SK-N-SH (cell line): ENCODE results near the gene ELOVL6.

Experiments used
- TF ChIP-seq, protein P1 (sequence below): IDR thresholded peaks from 2 replicates; pipeline ENCODE4 v1.6.1; 2012; ENCODE audit warnings: mild to moderate bottlenecking, low read depth, low read length, moderate library complexity
- TF ChIP-seq, protein P2 (sequence below): fragments of 200-600 bp; sonication (generic); IDR thresholded peaks from 2 replicates; pipeline ENCODE4 v1.6.1; 2017; ENCODE audit warnings: antibody characterized with exemption, mild to moderate bottlenecking, moderate library complexity

DNA sequence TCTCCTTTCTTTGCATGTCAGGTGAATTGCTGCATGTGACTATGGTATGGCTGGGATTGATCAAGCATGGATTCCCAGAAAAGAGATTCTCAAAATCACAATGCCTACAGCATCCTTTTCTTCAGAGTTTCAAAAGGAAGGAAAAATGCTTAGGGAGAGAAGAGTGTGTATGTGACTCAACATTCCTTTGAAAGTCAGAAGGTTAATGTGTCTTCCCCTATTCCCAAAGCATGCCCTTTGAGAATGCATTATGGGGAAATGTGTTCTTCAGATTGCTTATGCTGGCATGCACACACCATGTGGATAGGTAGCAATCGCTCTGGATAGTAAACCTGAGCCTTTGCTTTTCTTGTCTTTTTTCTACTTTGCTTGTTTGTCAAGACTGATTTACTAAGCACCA lies 78.5 kb downstream of the ELOVL6 start:
- TF ChIP-seq, protein P1, sequence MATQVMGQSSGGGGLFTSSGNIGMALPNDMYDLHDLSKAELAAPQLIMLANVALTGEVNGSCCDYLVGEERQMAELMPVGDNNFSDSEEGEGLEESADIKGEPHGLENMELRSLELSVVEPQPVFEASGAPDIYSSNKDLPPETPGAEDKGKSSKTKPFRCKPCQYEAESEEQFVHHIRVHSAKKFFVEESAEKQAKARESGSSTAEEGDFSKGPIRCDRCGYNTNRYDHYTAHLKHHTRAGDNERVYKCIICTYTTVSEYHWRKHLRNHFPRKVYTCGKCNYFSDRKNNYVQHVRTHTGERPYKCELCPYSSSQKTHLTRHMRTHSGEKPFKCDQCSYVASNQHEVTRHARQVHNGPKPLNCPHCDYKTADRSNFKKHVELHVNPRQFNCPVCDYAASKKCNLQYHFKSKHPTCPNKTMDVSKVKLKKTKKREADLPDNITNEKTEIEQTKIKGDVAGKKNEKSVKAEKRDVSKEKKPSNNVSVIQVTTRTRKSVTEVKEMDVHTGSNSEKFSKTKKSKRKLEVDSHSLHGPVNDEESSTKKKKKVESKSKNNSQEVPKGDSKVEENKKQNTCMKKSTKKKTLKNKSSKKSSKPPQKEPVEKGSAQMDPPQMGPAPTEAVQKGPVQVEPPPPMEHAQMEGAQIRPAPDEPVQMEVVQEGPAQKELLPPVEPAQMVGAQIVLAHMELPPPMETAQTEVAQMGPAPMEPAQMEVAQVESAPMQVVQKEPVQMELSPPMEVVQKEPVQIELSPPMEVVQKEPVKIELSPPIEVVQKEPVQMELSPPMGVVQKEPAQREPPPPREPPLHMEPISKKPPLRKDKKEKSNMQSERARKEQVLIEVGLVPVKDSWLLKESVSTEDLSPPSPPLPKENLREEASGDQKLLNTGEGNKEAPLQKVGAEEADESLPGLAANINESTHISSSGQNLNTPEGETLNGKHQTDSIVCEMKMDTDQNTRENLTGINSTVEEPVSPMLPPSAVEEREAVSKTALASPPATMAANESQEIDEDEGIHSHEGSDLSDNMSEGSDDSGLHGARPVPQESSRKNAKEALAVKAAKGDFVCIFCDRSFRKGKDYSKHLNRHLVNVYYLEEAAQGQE = no peak
- TF ChIP-seq, protein P2, sequence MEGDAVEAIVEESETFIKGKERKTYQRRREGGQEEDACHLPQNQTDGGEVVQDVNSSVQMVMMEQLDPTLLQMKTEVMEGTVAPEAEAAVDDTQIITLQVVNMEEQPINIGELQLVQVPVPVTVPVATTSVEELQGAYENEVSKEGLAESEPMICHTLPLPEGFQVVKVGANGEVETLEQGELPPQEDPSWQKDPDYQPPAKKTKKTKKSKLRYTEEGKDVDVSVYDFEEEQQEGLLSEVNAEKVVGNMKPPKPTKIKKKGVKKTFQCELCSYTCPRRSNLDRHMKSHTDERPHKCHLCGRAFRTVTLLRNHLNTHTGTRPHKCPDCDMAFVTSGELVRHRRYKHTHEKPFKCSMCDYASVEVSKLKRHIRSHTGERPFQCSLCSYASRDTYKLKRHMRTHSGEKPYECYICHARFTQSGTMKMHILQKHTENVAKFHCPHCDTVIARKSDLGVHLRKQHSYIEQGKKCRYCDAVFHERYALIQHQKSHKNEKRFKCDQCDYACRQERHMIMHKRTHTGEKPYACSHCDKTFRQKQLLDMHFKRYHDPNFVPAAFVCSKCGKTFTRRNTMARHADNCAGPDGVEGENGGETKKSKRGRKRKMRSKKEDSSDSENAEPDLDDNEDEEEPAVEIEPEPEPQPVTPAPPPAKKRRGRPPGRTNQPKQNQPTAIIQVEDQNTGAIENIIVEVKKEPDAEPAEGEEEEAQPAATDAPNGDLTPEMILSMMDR = no peak
